HCEC 1CT (cell line): Measurements from ENCODE around the gene THBS2.

Experiments used
- DNase-seq: peaks from one replicate; pipeline ENCODE4 v3.0.0-alpha.2; 2017

THBS2 gene

GRCh38 chr6:169247991-169248390 lies 5.7 kb downstream of the THBS2 start:
- DNase-seq, result no peak

GRCh38 chr6:169247419-169247818 lies 6.2 kb downstream of the THBS2 start:
- DNase-seq, result no peak

- no peak for DNase-seq
These were observed 7.2 kb downstream of the THBS2 start for GRCh38 chr6:169246445-169246844.

DNA sequence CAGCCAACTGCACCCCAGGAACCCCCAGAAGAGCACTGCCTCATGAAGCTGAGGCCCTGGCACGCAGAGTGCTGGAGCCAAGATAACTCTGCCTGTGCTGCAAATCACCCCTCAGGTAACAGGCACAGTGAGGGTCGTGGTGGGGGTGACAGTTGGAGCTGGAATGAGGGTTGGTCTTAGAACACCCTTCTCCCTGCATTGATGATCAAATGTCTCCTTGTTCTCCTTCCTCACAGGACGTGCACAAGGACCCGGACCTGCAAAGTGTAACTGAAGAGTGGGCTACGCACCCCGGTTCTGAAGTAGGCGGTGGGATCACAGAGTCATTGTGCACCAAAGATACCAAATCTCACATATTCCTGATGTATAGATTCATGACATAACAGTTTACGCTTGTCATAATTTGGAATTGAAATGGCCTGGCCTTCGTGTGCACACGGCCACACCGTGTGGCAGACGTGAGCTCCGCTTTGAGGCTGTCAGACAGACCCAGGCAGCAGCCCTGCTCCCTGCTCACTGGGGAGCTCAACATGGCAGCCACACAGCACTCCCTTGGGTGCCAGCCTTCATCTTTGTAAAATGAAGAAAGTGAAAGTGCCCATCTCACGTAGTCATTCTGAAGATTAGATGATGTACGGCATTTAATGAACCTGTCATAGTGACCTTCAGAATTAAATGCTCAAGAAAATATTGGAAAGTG lies 8.8 kb downstream of the THBS2 start:
- no peak for DNase-seq

GRCh38 chr6:169243661-169244060 lies 10.0 kb downstream of the THBS2 start:
- DNase-seq, result no peak

DNA sequence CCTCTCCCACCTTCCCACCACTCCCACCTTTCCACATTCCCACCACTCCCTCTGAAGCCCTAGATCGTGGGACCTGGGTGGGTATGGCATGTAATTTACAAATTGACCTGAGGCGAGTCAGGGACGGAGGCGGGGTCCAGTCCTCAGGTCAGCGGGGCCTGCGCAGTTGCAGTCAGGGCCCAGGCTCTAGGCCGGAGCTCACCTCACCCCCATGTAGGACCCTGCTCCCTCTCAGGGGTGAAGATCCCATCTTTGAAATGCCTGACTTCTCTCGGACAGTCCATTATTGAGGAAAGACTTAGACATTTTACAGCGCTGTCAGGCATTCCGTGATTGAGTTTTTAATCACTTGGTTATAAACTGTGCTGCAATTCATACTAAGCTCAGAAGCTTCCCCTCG lies 10.5 kb downstream of the THBS2 start:
- DNase-seq, result no peak

- no peak for DNase-seq
These were observed 11.8 kb downstream of the THBS2 start for GRCh38 chr6:169241688-169242350.

DNA sequence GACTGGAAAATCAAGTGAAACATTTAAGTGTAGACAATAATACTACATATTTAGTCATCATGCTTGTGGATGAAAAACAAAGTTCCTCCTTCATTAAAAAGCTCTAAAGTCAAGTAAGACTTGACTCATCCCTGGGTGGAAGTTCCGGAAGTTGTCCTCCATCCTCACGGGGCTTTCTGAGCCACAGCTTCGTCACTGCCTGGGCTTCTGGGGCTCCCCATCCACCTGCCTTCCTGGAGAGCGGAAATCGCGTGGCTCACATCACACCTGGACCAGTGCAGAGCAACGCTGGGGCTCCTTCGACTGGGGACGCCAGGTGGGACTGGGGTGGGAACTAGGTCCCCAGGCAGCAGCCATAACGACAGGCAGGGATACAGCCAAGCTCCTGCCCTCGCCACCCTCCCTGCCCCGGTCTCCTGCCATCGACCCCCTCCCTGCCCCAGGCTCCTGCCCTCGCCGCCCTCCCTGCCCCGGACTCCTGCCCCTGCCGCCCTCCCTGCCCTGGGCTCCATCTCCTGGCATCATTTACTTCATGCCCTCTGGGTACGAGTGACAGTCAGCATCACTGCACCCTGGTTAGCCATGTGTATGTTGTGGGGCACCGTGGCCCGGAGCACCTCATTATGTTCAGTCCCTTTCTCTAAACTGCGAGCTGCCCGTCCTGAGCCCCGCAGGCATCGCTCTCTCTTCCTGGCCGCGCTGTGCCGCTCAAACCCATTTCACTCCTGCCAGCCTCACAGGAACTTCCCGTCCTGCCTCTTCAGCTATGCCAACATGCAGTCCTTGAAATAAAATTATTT lies 12.9 kb downstream of the THBS2 start:
- no peak for DNase-seq

DNA sequence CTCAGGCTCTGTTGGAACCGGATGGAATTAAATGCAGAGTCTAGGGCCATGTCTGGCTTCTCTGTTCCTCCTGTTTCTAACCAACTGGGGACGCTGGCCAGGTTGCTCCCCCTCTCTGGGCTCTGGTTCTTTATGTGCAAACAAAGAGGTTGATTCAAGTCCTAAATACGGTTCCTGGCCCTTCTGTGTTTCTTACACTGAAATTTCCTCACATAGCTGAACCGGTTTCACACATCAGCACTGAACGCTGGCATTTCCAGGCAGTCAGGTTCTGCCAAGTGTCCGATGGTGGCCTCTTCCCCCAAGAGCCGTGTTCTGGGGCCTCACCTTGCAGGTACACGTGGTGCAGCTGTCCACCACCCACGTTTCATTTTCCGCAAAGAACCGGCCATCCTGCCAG lies 13.5 kb downstream of the THBS2 start:
- DNase-seq, result no peak

DNA sequence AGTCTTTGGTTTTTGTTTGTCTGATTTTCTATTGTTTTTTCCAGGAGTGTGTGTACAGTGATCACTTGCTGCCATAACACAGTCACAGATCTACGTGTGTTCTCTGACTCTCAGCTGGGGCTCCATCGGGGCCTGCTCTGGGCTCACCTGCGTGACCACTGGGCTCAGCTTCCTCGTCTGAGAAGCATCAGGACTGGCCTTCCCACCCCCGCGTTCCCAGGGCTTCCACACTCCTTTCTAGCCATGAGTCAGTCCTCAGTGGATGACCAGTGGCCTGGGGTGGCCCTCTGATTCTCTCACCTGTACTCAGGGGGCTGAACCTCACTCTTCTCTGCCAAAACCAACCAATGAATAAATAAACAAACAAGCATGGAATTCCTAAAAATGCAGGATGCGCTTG lies 14.5 kb downstream of the THBS2 start:
- no peak for DNase-seq

DNA sequence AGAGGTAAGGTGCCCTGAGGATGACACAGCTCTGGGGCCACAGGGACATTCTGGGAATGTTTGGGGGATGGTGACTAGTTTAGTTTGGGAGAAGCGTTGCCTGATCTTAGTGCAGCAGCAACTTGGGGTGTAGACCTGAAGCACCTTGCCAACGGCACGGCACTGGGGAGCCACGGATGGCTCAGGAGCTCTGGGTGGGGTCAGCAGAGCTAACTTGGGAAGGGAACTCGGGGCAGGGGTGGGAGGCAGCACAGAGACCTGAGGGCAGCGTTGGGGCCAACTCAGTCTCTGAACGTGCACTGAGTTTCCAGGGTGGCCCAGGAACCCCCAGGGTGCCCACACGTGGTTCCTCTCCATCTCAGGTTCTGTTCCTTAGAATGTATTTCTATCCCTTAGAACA lies 14.9 kb downstream of the THBS2 start:
- DNase-seq, result no peak

- no peak for DNase-seq
These were observed 16.0 kb downstream of the THBS2 start for GRCh38 chr6:169237496-169238134.

DNA sequence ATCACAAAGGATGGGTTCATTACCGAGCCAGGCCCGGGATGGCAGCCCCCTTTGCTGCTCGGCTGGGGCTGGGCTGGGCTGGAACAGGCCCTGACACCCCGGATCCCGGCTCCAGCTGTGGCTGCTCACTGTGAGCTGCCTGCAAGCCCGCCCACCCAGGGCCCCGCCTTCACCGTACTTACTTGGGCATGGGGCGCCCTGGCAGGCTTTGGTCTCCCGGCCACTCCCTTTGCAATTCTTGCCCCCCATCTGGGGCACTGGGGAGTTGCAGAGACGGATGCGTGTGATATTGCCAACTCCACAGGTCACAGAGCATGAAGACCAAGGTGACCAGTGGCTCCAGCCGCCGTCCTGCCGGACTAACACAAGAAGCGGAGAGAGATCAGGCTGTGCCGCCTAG lies 16.7 kb downstream of the THBS2 start:
- DNase-seq, result no peak

- DNase-seq, result no peak
These were observed 17.1 kb downstream of the THBS2 start for GRCh38 chr6:169236545-169236944.

DNA sequence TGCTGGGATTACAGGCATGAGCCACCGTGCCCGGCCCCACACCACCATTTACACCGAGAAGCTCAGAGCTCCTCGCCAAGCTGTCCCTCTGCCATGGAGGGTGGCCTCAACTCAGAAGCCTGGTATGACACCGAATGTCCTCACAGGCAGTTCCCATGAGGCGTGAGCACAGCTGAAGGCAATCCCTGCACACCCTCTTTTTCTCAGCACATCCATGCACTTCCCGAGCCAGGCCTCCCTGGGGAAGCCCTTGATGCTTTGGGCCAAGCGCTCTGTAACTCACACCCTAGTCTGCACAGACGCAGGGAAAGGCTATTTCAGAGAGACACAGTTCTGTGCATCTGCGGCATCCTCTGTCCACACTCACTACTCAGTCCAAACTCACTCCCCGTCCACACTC lies 18.4 kb downstream of the THBS2 start:
- DNase-seq, result no peak

- no peak for DNase-seq
These were observed 19.0 kb downstream of the THBS2 start for GRCh38 chr6:169234634-169235033.

GRCh38 chr6:169233832-169234231 lies 19.8 kb downstream of the THBS2 start:
- no peak for DNase-seq

- DNase-seq, result no peak
These were observed 20.5 kb downstream of the THBS2 start for GRCh38 chr6:169233181-169233580.

DNA sequence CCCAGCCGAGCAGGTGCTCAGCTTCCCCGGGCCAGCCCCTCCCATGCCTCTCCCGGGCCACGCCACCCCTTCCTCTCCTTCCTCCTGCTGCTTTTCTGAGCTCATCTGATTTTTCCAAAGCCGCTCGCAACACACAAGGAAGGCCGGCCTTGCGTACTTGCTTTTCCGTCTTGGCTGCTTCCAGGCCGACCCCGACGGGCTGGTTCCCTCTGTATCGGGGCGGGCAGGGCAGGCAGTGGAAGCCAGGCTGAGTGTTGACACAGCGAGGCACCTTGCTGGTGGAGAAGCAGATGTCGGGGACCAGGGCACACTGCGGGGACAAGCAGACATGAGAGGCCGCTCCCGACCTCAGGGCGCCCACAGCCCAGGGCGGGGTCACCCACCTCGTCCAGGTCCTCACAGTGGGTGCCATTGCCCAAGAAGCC lies 21.1 kb downstream of the THBS2 start:
- no peak for DNase-seq

DNA sequence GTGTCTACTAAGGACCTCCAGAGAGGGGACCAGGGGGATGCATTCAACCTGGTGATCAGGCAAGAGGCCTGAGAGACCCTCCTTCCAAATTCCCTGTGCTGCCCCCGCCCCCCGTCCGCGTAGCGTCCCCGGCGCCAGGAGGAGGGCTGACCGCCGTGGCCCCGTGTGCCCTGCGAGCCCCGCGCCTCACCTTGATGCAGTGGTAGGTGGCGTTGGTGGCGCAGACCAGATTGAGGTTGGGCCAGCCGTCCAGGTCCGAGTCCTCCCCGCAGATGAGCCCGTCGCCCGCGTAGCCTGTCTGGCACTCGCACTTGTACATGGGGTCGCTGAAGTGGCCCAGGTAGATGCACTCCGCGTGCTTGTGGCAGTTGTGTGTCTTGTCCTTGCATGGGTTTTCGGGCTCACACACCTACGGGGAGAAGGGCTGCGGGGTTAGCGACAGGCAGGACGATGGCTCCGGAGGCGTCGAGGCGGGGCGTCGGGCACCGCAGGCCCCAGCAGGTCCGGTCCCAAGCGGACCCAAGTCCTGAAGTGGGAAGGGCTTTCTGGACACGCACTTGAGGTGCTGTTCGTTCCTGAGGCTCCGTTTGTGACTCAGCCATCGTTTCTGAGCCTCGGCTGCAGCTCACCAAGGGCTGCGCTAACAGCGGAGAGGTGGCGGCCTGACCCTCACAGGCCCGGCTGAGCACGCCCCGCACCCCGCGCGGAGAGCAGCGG lies 21.7 kb downstream of the THBS2 start:
- no peak for DNase-seq

- no peak for DNase-seq
These were observed 22.5 kb downstream of the THBS2 start for GRCh38 chr6:169230946-169231789.

DNA sequence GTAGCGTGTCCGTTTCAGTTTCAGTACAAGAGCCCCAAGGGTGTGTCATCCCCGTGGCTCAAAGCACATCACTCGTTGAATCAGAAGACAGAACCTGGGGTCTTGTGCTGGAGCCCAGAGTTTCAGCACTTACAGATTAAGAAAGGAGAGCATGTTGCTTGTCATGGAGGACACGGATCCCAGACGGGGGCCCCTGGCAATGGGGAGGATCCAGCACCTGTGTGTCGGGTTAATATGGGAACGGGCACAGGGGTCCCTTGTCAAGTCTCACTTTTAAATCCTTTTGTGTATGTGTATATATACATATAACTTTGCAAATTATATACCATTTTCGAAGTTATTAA lies 23.4 kb downstream of the THBS2 start:
- no peak for DNase-seq
